Left lung (tissue), 10 donors: ENCODE data around the gene MALRD1. TPM values are rescaled to one million over a fixed set of nuclear protein-coding genes. Genes with fewer than 3 reads are reported as not detected.

Experiments used
- ATAC-seq: fragments of 200-7000 bp; cut with Tn5 transposase; one replicate; pipeline ENCODE4 v1.9.1; 2020; ENCODE audit warnings: moderate library complexity
- DNase-seq, 4 donors: peaks; one replicate each; pipeline ENCODE4 v3.0.0-alpha.2; 2013 to 2020
- H3K27ac ChIP-seq, 2 donors: fragments of 200-600 bp; sonication (generic) in 1 of 2; one replicate each; pipeline versions ENCODE4 v1.5.0 to v1.8.0; 2020 to 2021
- H3K27me3 ChIP-seq, 2 donors: fragments of 200-600 bp; sonication (generic) in 1 of 2; one replicate each; pipeline versions ENCODE4 v1.5.0 to v1.8.0; 2020 to 2021
- H3K36me3 ChIP-seq, 2 donors: fragments of 200-600 bp; sonication (generic) in 1 of 2; one replicate each; pipeline versions ENCODE4 v1.5.0 to v1.8.0; 2020 to 2021
- H3K4me1 ChIP-seq, 2 donors: fragments of 200-600 bp; one replicate each; pipeline ENCODE4 v1.8.0; 2021
- H3K4me3 ChIP-seq, 2 donors: fragments of 200-600 bp; sonication (generic) in 1 of 2; one replicate each; pipeline versions ENCODE4 v1.5.0 to v1.8.0; 2020 to 2021; ENCODE audit warnings: mild to moderate bottlenecking in 1 of 2
- H3K9me3 ChIP-seq, 2 donors: fragments of 200-600 bp; sonication (generic) in 1 of 2; one replicate each; pipeline versions ENCODE4 v1.5.0 to v1.8.0; 2020 to 2021
- intact Hi-C, 2 donors: fragments of 100-400 bp; cut with DNase I; formaldehyde crosslinking; loops; one replicate each; pipeline versions ENCODE4 v1.11.2 to v1.14.2; 2022
- polyA plus RNA-seq, 6 donors: library from polyadenylated mRNA; unstranded; fragments of 120-200 nt; gene quantifications; one replicate each; pipeline ENCODE4 v1.2.1, GENCODE V29; 2013; ENCODE audit not compliant: insufficient read length in 6 of 6
- total RNA-seq, 2 donors: library from RNA; stranded (reverse); fragmentation: NEBNext Ultra II Directional; extraction: Animal tissue kit (Norgen Biotek cat#: 25700); gene quantifications; one replicate each; pipeline ENCODE4 v1.2.1, GENCODE V29; 2021
- TF ChIP-seq, protein P1 (sequence below), 2 donors: fragments of 200-600 bp; sonication (generic) in 1 of 2; IDR thresholded peaks; one replicate each; pipeline versions ENCODE4 v1.5.0 to v1.8.0; 2021; ENCODE audit warnings: antibody characterized with exemption in 2 of 2
- donor health status: DM: no; HTN: yes; CAD: no.
- donor health status: DM: no; HTN: no; CAD: no.

MALRD1 gene
- total and polyA plus RNA-seq, 8 donors, result 2.6 to 12.3 (median 6.9) TPM

GRCh38 chr10:19212590-19212989, 164.0 kb downstream of the MALRD1 start:
- Histone ChIP-seq H3K4me3 (no peak overlapping the region), H3K27me3 (no peaks in the 10 kb centered on the region), H3K4me1 (no peaks in the 10 kb centered on the region), H3K9me3 (no peaks in the 10 kb centered on the region), H3K27ac (no peak overlapping the region), H3K36me3 (no peaks in the 10 kb centered on the region)
- TF ChIP-seq, protein P1, sequence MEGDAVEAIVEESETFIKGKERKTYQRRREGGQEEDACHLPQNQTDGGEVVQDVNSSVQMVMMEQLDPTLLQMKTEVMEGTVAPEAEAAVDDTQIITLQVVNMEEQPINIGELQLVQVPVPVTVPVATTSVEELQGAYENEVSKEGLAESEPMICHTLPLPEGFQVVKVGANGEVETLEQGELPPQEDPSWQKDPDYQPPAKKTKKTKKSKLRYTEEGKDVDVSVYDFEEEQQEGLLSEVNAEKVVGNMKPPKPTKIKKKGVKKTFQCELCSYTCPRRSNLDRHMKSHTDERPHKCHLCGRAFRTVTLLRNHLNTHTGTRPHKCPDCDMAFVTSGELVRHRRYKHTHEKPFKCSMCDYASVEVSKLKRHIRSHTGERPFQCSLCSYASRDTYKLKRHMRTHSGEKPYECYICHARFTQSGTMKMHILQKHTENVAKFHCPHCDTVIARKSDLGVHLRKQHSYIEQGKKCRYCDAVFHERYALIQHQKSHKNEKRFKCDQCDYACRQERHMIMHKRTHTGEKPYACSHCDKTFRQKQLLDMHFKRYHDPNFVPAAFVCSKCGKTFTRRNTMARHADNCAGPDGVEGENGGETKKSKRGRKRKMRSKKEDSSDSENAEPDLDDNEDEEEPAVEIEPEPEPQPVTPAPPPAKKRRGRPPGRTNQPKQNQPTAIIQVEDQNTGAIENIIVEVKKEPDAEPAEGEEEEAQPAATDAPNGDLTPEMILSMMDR (IDR thresholded peaks at IDR 0.05), result no peak
- no peak for DNase-seq
- intact Hi-C loops, result no loop called here
- ATAC-seq, result peak; percentile 83

DNA sequence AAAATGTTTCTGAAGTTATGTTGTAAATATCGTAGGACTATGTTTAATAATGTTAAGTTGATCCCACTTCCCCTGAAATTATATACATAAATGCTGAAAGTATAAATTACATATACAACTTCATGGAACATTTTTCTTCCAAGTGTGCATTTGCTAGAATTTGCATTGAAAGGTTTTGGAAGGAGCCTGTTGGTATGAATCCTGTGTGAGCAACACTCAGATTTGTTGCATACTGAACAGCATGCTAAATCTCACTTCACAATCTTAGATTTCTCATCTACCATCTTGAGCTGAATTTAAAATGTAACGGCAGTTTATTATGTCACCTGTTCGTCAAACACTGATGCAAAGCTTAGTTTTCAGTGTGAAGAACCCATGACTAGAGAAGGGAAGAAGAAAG, 172.6 kb downstream of the MALRD1 start:
- Histone ChIP-seq H3K36me3 (no peaks in the 10 kb centered on the region), H3K4me3 (no peak overlapping the region), H3K27ac (no peak overlapping the region), H3K27me3 (no peaks in the 10 kb centered on the region), H3K9me3 (no peaks in the 10 kb centered on the region), H3K4me1 (no peaks in the 10 kb centered on the region)
- no peak for ATAC-seq
- intact Hi-C loops, result no loop called here
- DNase-seq, result no peak
- TF ChIP-seq, protein P1 (IDR thresholded peaks at IDR 0.05), result no peak

DNA sequence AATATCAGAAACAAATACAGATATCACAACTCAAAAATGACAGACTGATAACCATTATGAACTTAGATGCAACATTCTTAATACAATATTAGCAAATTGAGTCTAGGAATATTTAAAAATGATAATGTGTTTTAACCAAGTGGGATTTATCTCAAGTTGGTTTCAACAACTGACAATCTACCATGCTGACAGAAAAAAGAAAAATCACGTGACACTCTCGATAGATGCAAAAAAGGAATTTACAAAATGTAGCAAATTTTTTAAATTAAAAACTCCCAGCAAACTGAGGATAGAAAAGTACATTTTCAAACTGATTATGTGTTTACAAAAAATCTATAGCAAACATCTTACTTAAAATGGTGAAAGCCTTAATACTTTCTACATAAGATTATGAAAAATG, 177.4 kb downstream of the MALRD1 start:
- TF ChIP-seq, protein P1 (IDR thresholded peaks at IDR 0.05), result no peak

GRCh38 chr10:19231034-19231433, 182.4 kb downstream of the MALRD1 start:
- H3K27ac ChIP-seq, result no peak overlapping the region
- H3K4me1 ChIP-seq, result no peaks in the 10 kb centered on the region
- TF ChIP-seq, protein P1 (IDR thresholded peaks at IDR 0.05), result no peak
- DNase-seq, result no peak
- no peak overlapping the region for H3K4me3 ChIP-seq
- intact Hi-C loops, result no loop called here
- no peak for ATAC-seq
- peaks cover 0 to 7% of the 10 kb centered on the region in 2 donors for H3K9me3 ChIP-seq
- H3K36me3 ChIP-seq, result no peaks in the 10 kb centered on the region
- no peaks in the 10 kb centered on the region for H3K27me3 ChIP-seq

More for the DNA sequence above, 177.4 kb downstream of the MALRD1 start:
- H3K4me3 ChIP-seq, result no peak overlapping the region
- no peak for DNase-seq
- intact Hi-C loops, result no loop called here
- H3K4me1 ChIP-seq, result no peaks in the 10 kb centered on the region
- no peaks in the 10 kb centered on the region for H3K27me3 ChIP-seq
- peaks cover 0 to 2% of the 10 kb centered on the region in 2 donors for H3K9me3 ChIP-seq
- no peak for ATAC-seq
- H3K27ac ChIP-seq, result no peak overlapping the region
- no peaks in the 10 kb centered on the region for H3K36me3 ChIP-seq

GRCh38 chr10:19245889-19246752, 197.5 kb downstream of the MALRD1 start:
- no peaks in the 10 kb centered on the region for H3K36me3 ChIP-seq
- TF ChIP-seq, protein P1 (IDR thresholded peaks at IDR 0.05), result no peak
- no peak for ATAC-seq

More at GRCh38 chr10:19245889-19246752, 197.5 kb downstream of the MALRD1 start:
- Histone ChIP-seq H3K27ac (no peak overlapping the region), H3K4me1 (no peaks in the 10 kb centered on the region), H3K4me3 (no peak overlapping the region), H3K9me3 (no peaks in the 10 kb centered on the region), H3K27me3 (no peaks in the 10 kb centered on the region)
- intact Hi-C loops, result no loop called here
- no peak for DNase-seq
